GM04504 (cell line): ENCODE data around the gene ARHGAP15.

Experiments used
- DNase-seq: peaks from one replicate; pipeline ENCODE4 v3.0.0-alpha.2; 2012; ENCODE audit warnings: low read depth

ARHGAP15 gene

DNA sequence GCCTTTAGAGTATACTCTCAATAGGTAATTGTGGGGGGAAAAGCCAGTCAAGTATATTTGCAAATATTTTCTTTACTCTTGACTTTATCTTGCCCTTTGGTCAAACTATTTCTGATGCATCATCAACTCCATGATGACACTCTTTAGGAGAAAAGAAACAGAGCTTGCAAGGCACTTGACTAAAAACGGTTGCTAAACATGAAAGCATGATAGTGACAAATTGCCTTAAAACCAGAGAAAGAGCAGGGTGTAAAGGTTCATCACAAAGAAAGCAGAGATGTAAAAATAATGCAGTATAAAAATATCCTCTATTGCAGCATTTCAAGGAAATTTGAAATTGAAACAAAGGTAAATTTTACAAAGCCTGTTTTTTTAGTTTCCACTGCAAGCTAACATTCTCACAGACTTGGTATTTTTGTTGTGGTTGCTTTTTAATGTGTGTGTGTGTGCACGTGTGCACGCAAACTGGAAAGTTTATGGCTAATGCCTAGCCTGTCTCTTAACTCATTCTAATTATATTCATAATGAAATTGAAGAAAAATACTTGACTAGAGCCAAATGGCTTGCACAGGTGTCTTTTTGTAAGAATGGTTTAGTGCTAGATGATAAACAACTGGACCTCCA lies 503.6 kb downstream of the ARHGAP15 start:
- DNase-seq: no peak

DNA sequence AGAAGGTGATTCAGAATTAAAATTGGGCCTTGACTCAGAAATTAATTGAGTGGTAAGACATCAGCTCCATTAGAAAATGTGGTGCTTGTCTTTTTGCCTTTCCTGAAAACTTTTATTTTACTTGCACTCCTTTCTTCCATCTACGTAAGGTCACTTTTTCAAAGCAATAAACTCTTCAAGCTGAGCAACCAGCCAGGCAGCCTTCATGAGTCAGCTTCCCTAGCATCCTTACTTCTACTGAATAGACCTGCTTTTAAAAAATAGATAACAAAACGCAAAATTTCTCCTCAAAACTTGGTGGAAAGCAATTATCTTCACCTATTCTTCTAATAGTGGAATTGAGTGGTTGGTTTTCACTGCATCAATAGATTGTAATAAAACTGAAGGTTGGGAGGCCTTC lies 504.2 kb downstream of the ARHGAP15 start:
- no peak for DNase-seq

DNA sequence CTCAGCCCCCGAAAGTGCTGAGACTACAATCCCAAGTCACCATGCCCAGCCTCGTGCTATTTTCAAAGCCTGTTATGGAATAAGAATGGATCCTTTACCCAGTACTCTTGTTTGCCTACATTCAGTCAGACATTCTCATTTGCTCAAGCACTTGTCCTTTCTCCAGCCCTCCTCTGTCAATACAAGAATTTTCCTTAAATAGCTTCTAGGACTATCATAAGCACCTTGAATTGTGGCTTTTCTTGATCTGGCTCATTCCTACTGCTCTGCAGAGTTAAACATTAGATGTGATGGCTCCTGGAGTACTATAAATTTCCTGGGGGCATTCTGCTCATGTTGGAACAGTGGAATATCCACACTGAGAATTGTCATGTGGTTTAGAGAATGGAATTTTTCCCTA lies 506.1 kb downstream of the ARHGAP15 start:
- no peak for DNase-seq

DNA sequence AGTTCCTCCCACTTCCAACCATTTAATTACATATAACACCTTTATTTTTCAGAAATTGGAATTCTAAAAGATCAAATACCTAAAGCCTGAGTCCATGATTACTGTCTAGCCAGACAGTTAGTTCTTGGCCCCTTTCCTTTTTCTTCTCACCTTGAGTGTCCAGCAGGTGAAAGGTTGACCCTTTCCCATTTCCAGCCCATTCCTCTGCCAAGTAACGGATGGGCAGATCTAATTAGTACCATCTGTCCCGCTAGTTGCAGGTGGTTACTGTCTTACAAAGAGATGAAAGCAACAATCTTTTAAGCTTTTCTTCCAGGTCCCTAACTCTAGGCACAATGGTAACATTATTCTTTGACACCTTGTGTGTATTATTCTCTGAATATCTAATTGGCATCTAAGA lies 506.7 kb downstream of the ARHGAP15 start:
- DNase-seq: no peak

DNA sequence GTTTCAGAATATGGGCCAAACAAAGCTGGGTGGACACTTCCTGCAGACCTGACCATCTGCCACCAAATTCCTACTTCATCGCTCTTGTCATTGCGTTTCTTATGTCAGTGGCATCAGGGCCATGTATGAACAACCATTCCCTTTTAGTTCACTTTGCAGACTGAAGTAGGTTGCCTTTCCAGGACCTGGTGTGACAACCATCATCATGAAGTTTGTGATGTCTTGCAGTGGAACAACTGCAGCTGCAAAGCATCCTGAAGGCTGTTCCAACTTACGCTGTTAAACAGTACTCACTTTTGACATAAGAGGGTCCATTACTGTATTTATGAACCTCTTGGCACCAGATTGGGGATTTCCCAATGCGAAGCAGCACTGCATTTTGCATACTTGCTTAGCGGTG lies 511.6 kb downstream of the ARHGAP15 start:
- DNase-seq: no peak

GRCh38 chr2:143645921-143646645 lies 516.9 kb downstream of the ARHGAP15 start:
- no peak for DNase-seq

- no peak for DNase-seq
Measured at GRCh38 chr2:143649226-143649740, 520.1 kb downstream of the ARHGAP15 start.

GRCh38 chr2:143652692-143653091 lies 523.5 kb downstream of the ARHGAP15 start:
- DNase-seq: no peak

DNA sequence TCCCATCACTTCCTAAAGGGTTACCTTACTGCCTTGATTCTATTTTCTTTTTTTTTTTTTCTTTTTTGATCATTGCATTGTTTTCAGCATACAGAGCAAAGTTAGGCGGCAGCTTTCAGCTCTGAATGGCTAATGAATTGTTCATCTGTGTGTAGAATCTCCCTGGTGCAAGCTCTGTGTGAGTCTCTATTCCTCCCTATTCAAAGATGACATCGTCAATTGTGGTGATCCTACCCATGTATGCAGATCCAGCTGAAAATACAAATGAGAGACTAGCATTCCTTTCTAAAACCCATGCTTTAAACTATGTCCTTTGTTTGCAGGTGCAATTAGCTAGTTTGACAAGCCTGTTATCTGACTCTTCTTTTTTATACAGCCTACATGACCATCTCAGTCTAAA lies 539.0 kb downstream of the ARHGAP15 start:
- no peak for DNase-seq

DNA sequence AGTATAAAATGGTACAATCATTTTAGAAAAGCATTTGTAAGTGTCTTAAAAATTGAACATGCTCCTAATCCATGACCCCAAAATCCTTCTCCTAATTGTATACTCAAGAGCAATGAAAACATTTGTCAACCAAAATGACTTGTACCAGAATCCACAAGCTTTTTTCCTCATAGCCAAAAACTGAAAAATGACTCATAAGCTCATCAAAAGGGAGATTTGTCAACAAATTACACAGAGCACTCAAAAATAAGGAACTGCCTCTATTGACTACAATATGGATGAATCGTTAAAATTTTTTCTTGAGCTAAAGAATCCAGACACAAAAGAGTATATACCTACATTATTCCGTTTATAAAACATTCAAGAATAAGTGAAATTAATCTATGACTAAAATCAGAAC lies 544.8 kb downstream of the ARHGAP15 start:
- DNase-seq: no peak

DNA sequence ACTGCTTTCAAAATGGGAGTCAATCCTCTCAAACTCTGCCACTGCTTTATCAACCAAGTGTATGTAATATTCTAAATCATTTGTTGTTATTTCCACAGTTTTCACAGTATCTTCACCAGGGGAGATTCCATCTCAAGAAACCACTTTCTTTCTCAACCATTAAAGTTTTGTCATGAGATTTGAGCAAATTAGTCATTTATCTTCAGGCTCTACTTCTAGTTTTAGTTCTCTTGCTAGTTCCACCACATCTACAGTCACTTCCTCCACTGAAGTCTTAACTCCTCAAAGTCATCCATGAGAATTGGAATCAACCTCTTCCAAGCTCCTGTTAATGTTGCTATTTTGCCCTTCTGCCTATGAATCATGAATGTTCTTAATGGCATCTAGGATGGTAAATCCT lies 545.8 kb downstream of the ARHGAP15 start:
- no peak for DNase-seq

- DNase-seq: no peak
Measured at GRCh38 chr2:143679617-143680016, 550.4 kb downstream of the ARHGAP15 start.

- DNase-seq: no peak
Measured at GRCh38 chr2:143680885-143681405, 551.7 kb downstream of the ARHGAP15 start.

DNA sequence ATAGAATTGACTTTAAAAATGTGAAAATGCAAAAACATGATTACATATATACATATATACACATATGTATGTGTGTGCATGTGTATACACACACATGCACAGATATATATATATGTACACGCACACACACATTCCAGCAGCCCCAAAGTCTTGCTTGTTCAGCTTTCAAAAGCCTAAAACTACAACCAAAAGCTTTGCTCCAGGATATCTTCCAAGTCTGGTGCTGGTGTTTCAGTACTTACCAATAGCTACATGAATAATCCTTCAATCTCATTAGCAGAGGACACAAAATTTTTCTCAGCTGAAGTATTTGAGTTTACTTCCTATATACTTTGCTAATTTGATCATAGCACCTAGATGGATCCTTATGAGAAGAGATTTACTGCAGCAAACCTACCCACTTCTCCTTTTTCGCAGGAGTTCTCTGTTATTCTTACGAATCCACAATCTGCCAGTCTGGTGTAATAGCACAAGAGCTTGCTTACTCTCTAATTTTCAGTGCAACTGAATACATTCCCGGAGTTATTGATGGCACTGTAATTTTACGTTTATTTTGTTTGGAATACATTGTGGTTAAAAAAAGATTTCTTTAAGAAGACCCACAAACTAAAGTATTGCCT lies 553.3 kb downstream of the ARHGAP15 start:
- no peak for DNase-seq

GRCh38 chr2:143683977-143684376 lies 554.8 kb downstream of the ARHGAP15 start:
- no peak for DNase-seq

DNA sequence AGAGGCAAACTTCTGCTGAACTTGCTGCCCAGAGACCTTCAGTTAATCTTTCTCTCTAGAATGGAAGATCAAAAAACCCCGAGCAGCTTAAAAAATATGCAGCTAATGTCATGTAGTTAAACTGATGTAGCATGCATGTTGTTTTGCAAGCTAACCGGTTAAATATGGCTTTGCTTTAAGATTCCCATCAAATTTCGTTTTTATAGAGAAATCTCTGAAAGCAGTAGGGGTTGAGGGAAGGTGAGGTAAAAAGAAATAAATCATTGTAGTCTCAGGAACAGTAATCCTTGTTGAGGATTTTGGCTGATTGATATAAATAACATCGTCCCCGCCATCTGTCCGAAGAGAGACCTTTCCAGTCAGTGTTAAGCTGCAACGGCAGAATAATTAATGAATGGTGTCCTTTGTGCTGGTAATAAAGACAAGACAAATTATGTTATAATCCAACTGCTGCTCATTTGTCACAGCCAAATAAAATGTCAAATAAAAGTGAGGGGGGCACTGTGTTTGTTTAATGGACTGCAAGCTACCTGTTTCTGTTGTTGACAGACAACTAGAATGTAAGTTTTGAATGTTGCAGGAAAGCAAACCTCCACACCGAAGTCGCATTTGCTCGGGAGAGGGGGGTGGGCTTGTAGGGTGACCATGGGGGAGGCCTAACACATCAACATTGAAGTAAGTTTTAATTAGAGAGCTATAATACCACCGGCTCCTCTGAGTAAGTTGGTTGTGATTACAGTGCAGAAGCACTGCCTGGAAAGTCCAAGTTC lies 555.5 kb downstream of the ARHGAP15 start:
- no peak for DNase-seq

DNA sequence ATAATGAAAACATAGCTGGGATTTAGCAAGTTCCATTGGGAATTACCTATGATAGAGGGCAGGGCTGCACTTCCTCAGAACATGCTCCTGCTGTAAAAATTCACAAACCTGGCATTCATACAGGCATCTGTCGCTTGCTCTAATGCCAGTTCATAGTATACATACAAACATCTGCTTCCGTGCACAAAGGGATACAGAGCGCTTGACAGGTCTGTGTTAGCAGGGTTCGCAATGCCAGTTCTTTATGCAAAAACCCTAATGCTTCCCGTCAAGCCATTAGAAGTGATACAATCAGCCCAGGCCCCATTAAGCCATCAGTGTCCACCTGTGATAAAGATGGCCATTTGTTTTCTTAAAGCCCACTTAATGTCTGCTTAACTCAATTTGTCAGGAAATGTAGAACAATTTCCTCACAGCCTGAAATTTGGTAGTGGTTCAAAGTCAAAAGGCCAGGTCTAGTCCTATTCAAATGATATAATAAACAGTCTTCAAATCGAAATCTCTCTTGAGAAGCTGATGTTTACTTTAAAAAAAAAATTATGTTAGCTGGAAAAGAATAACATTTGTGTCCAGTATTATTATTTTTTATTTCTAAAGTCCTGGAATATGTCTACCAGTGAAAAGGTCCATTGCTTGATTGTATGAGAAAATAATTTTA lies 556.3 kb downstream of the ARHGAP15 start:
- DNase-seq: no peak

GRCh38 chr2:143686585-143687164 lies 557.5 kb downstream of the ARHGAP15 start:
- DNase-seq: peak; percentile 10

- DNase-seq: no peak
Measured at GRCh38 chr2:143688248-143688647, 559.0 kb downstream of the ARHGAP15 start.

GRCh38 chr2:143688815-143689214 lies 559.6 kb downstream of the ARHGAP15 start:
- DNase-seq: no peak

GRCh38 chr2:143689541-143689940 lies 560.3 kb downstream of the ARHGAP15 start:
- DNase-seq: no peak
